Measurements from ENCODE around the gene GLRA3. TPM values are rescaled to one million over a fixed set of nuclear protein-coding genes. Genes with fewer than 3 reads are reported as not detected.
"Not testable (repeated sequence)": the region's sequence is repeated elsewhere in the genome, so short reads cannot be mapped to it uniquely, and the experiment has no call there.

GLRA3 gene
- total RNA-seq, 5 donors from 2014 or later (not counting 1 experiment from before 2014, with no cell fraction given) = not detected

DNA sequence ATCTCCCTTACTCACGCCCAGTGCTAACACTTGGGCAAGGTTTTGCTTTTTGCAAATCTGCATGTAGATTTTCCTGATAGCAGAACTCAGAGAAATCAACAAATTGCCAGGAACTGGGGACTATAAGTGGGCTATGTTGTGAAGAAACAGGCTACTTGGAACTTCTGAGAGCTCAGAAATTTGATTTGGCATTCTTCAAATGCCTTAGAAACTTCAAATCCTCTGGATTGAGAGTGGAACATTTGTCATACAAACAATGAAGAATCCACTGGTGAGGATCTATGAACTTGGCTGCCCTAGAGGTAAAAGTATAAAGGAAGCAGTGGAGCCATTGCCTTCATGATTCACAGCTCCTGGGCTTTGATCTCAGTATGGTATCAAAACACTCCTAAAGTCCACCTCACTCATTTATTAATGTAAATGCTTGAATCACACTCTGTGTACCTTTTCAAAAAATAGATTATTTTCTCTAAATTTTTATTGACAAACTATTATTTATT lies 126.0 kb downstream of the GLRA3 start:
- WGBS (ENCODE audit: insufficient coverage) = no CpG with 5 or more reads among the region's 1 CpG
- Mint-ChIP-seq H3K9me3 (no peaks in the 10 kb centered on the region), H3K4me3 (no peak overlapping the region), H3K27me3 (peaks cover 1 to 4% of the 10 kb centered on the region in 2 donors), H3K27ac (no peak overlapping the region), H3K36me3 (no peaks in the 10 kb centered on the region), H3K4me1 (no peaks in the 10 kb centered on the region)
- ATAC-seq (replicated peaks in 1 of 4) (no peak), DNase-seq (no peak)
- Histone ChIP-seq H3K36me3 (ENCODE audit: control insufficient read depth in 2 of 2, extremely low read depth in 1 of 2, insufficient read depth in 1 of 2, low read length in 1 of 2) (no peaks in the 10 kb centered on the region), H3K9me3 (no peaks in the 10 kb centered on the region), H3K4me3 (ENCODE audit: control insufficient read depth in 1 of 2, extremely low read depth in 1 of 2, low read length in 1 of 2) (no peak overlapping the region), H3K27ac (ENCODE audit: low read length) (no peak overlapping the region), H3K4me1 (ENCODE audit: control insufficient read depth in 1 of 2, extremely low read depth in 1 of 2, insufficient read depth in 2 of 2, low read length in 2 of 2) (no peaks in the 10 kb centered on the region), H3K27me3 (replicated peaks in 1 of 2; ENCODE audit: control insufficient read depth in 2 of 2, extremely low read depth in 1 of 2, insufficient read depth in 2 of 2, low read length in 1 of 2) (no peaks in the 10 kb centered on the region)
- ChIA-PET POLR2A (interaction anchor here in 1 of 2 donors (0.7 kb wide), 1 partner anchor 10 kb away, joined by 3 read pairs; no protein-coding TSS in a partner anchor), CTCF (interaction anchor here in 1 of 2 donors (0.6 kb wide), 1 partner anchor 1208 kb away, joined by 3 read pairs; no protein-coding TSS in a partner anchor)

- POLR2A ChIA-PET = no interaction called here
Measured at GRCh38 chr4:174699654-174700053, 129.4 kb downstream of the GLRA3 start.

GRCh38 chr4:174697896-174698295 lies 131.2 kb downstream of the GLRA3 start:
- DNase-seq = no peak
- no peak for ATAC-seq (replicated peaks in 1 of 4)
- POLR2A ChIA-PET = no interaction called here
- H3K36me3 ChIP-seq (ENCODE audit: control insufficient read depth in 2 of 2, extremely low read depth in 1 of 2, insufficient read depth in 1 of 2, low read length in 1 of 2) = no peaks in the 10 kb centered on the region
- H3K4me3 Mint-ChIP-seq = no peak overlapping the region
- H3K27me3 Mint-ChIP-seq = peaks cover 0 to 9% of the 10 kb centered on the region in 2 donors
- 50% methylated on average over 2 of the region's 4 CpGs for WGBS (ENCODE audit: insufficient coverage)
- H3K27ac Mint-ChIP-seq = no peak overlapping the region
- H3K4me1 ChIP-seq (ENCODE audit: control insufficient read depth in 1 of 2, extremely low read depth in 1 of 2, insufficient read depth in 2 of 2, low read length in 2 of 2) = no peaks in the 10 kb centered on the region
- CTCF ChIA-PET = no interaction called here
- no peaks in the 10 kb centered on the region for H3K27me3 ChIP-seq (replicated peaks in 1 of 2; ENCODE audit: control insufficient read depth in 2 of 2, extremely low read depth in 1 of 2, insufficient read depth in 2 of 2, low read length in 1 of 2)
- H3K9me3 ChIP-seq = no peaks in the 10 kb centered on the region
- H3K4me1 Mint-ChIP-seq = no peaks in the 10 kb centered on the region
- no peaks in the 10 kb centered on the region for H3K36me3 Mint-ChIP-seq
- H3K27ac ChIP-seq (ENCODE audit: low read length) = no peak overlapping the region
- H3K9me3 Mint-ChIP-seq = no peaks in the 10 kb centered on the region
- H3K4me3 ChIP-seq (ENCODE audit: control insufficient read depth in 1 of 2, extremely low read depth in 1 of 2, low read length in 1 of 2) = no peak overlapping the region

More at GRCh38 chr4:174699654-174700053, 129.4 kb downstream of the GLRA3 start:
- no peaks in the 10 kb centered on the region for H3K4me1 Mint-ChIP-seq
- no peak overlapping the region for H3K27ac ChIP-seq (ENCODE audit: low read length)
- no peaks in the 10 kb centered on the region for H3K36me3 ChIP-seq (ENCODE audit: control insufficient read depth in 2 of 2, extremely low read depth in 1 of 2, insufficient read depth in 1 of 2, low read length in 1 of 2)
- no peaks in the 10 kb centered on the region for H3K9me3 ChIP-seq
- DNase-seq (no peak), ATAC-seq (replicated peaks in 1 of 4) (no peak)
- no peaks in the 10 kb centered on the region for H3K36me3 Mint-ChIP-seq
- no peaks in the 10 kb centered on the region for H3K9me3 Mint-ChIP-seq
- no peak overlapping the region for H3K4me3 Mint-ChIP-seq
- no peaks in the 10 kb centered on the region for H3K27me3 ChIP-seq (replicated peaks in 1 of 2; ENCODE audit: control insufficient read depth in 2 of 2, extremely low read depth in 1 of 2, insufficient read depth in 2 of 2, low read length in 1 of 2)
- CTCF ChIA-PET = interaction anchor here in 1 of 2 donors (0.6 kb wide), 1 partner anchor 11 kb away, joined by 3 read pairs; no protein-coding TSS in a partner anchor
- H3K27me3 Mint-ChIP-seq = peaks cover 1 to 4% of the 10 kb centered on the region in 2 donors
- H3K4me3 ChIP-seq (ENCODE audit: control insufficient read depth in 1 of 2, extremely low read depth in 1 of 2, low read length in 1 of 2) = no peak overlapping the region
- no peak overlapping the region for H3K27ac Mint-ChIP-seq
- no peaks in the 10 kb centered on the region for H3K4me1 ChIP-seq (ENCODE audit: control insufficient read depth in 1 of 2, extremely low read depth in 1 of 2, insufficient read depth in 2 of 2, low read length in 2 of 2)

DNA sequence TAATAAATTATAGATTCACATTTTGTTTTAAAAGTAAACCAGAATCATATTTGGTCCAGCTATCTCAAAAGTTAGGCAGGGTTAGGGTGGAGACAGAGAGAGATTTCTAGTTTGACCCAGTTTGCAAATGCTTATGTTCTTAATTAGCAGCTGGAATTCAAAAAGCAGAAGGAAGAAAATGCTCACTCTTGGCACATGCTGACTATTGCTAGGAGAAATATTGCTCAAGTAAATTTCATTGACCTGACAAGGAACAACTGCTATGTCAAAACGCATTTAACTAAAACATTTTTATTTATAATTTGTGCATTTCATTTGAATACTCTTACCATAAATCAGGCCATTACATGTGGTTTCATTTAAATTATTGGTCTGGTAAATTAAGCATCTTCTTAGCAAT lies 131.8 kb downstream of the GLRA3 start:
- WGBS (ENCODE audit: insufficient coverage) = no CpG with 5 or more reads among the region's 1 CpG
- Mint-ChIP-seq H3K27ac (no peak overlapping the region), H3K36me3 (no peaks in the 10 kb centered on the region), H3K4me3 (no peak overlapping the region), H3K4me1 (no peaks in the 10 kb centered on the region), H3K9me3 (no peaks in the 10 kb centered on the region), H3K27me3 (peaks cover 0 to 9% of the 10 kb centered on the region in 2 donors)
- POLR2A ChIA-PET = interaction anchor here in 1 of 2 donors (0.6 kb wide), 1 partner anchor 38 kb away, joined by 6 read pairs; no protein-coding TSS in a partner anchor
- Histone ChIP-seq H3K4me3 (ENCODE audit: control insufficient read depth in 1 of 2, extremely low read depth in 1 of 2, low read length in 1 of 2) (no peak overlapping the region), H3K36me3 (ENCODE audit: control insufficient read depth in 2 of 2, extremely low read depth in 1 of 2, insufficient read depth in 1 of 2, low read length in 1 of 2) (no peaks in the 10 kb centered on the region), H3K27me3 (replicated peaks in 1 of 2; ENCODE audit: control insufficient read depth in 2 of 2, extremely low read depth in 1 of 2, insufficient read depth in 2 of 2, low read length in 1 of 2) (no peaks in the 10 kb centered on the region), H3K27ac (ENCODE audit: low read length) (no peak overlapping the region), H3K4me1 (ENCODE audit: control insufficient read depth in 1 of 2, extremely low read depth in 1 of 2, insufficient read depth in 2 of 2, low read length in 2 of 2) (no peaks in the 10 kb centered on the region), H3K9me3 (no peaks in the 10 kb centered on the region)
- no peak for ATAC-seq (replicated peaks in 1 of 4)
- no peak for DNase-seq
- CTCF ChIA-PET = interaction anchor here in 1 of 2 donors (0.7 to 1.0 kb wide), 2 partner anchors 17 to 26 kb away, joined by 3 read pairs; no protein-coding TSS in a partner anchor

GRCh38 chr4:174696657-174697056 lies 132.4 kb downstream of the GLRA3 start:
- peaks cover 0 to 9% of the 10 kb centered on the region in 2 donors for H3K27me3 Mint-ChIP-seq
- no peaks in the 10 kb centered on the region for H3K36me3 Mint-ChIP-seq
- no peak overlapping the region for H3K27ac Mint-ChIP-seq
- H3K4me3 Mint-ChIP-seq = no peak overlapping the region
- ChIA-PET CTCF (interaction anchor here in 1 of 2 donors (0.7 to 1.0 kb wide), 2 partner anchors 17 to 27 kb away, joined by 3 read pairs; no protein-coding TSS in a partner anchor), POLR2A (no interaction called here)
- DNase-seq (no peak), ATAC-seq (replicated peaks in 1 of 4) (no peak)
- Histone ChIP-seq H3K36me3 (ENCODE audit: control insufficient read depth in 2 of 2, extremely low read depth in 1 of 2, insufficient read depth in 1 of 2, low read length in 1 of 2) (no peaks in the 10 kb centered on the region), H3K27ac (ENCODE audit: low read length) (no peak overlapping the region), H3K9me3 (no peaks in the 10 kb centered on the region), H3K27me3 (replicated peaks in 1 of 2; ENCODE audit: control insufficient read depth in 2 of 2, extremely low read depth in 1 of 2, insufficient read depth in 2 of 2, low read length in 1 of 2) (no peaks in the 10 kb centered on the region), H3K4me1 (ENCODE audit: control insufficient read depth in 1 of 2, extremely low read depth in 1 of 2, insufficient read depth in 2 of 2, low read length in 2 of 2) (no peaks in the 10 kb centered on the region), H3K4me3 (ENCODE audit: control insufficient read depth in 1 of 2, extremely low read depth in 1 of 2, low read length in 1 of 2) (no peak overlapping the region)
- H3K4me1 Mint-ChIP-seq = no peaks in the 10 kb centered on the region
- no peaks in the 10 kb centered on the region for H3K9me3 Mint-ChIP-seq

GRCh38 chr4:174691876-174692275 lies 137.2 kb downstream of the GLRA3 start:
- 100% methylated on average over 6 of the region's 24 CpGs for WGBS (ENCODE audit: insufficient coverage)
- peaks cover 0 to 14% (median 12%) of the 10 kb centered on the region in 3 donors for H3K9me3 Mint-ChIP-seq
- H3K36me3 Mint-ChIP-seq; H3K36me3 ChIP-seq (ENCODE audit: control insufficient read depth in 2 of 2, extremely low read depth in 1 of 2, insufficient read depth in 1 of 2, low read length in 1 of 2); H3K4me3 ChIP-seq (ENCODE audit: control insufficient read depth in 1 of 2, extremely low read depth in 1 of 2, low read length in 1 of 2); H3K9me3 ChIP-seq; H3K4me1 Mint-ChIP-seq; H3K27ac ChIP-seq (ENCODE audit: low read length); DNase-seq; ATAC-seq (replicated peaks in 1 of 4); H3K27me3 ChIP-seq (replicated peaks in 1 of 2; ENCODE audit: control insufficient read depth in 2 of 2, extremely low read depth in 1 of 2, insufficient read depth in 2 of 2, low read length in 1 of 2); H3K4me1 ChIP-seq (ENCODE audit: control insufficient read depth in 1 of 2, extremely low read depth in 1 of 2, insufficient read depth in 2 of 2, low read length in 2 of 2); H3K4me3 Mint-ChIP-seq; H3K27ac Mint-ChIP-seq; H3K27me3 Mint-ChIP-seq; POLR2A ChIA-PET; CTCF ChIA-PET: not testable (repeated sequence)
